ENCODE measurements around the gene RASA3. TPM values are rescaled to one million over a fixed set of nuclear protein-coding genes. Genes with fewer than 3 reads are reported as not detected.

Gene RASA3
- total RNA-seq, 1 donor from 2014 or later, result 30.7 TPM

DNA sequence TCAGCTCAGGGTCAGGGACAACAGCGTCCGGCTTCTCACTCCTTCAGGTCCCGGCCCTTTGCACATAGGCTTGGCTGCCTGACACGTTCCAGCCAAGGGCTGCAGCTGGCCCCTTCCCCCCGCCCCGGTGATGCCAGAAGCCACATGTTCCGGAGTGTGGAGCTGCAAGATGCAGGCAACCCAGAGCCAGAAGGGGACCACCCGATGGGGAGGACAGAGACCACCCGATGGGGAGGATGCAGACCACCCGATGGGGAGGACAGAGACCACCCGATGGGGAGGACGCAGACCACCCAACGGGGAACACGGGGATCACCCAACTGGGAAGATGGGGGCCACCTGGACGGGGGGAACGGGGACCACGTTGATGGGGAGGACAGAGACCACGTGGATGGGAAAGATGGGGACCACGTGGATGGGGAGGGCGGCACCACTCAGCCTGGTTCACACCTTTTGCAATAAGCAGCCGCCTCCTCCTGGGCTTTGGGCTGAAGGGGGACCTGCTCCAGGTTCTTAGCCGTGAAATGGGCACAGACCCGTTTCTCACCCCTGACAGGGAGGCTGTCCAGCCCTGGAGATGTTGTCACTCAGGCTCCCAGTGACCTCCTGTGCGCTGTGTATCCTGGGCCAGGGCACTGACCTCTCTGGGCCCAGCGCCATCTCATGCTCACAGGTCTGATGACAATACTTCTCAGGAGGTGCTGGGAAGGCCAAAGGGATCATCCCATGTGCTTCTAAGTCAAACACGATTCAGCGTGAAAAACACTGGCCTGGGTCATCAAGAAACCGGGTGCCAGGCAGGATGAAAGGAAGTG lies 193.1 kb downstream of the RASA3 start:
- DNase-seq (ENCODE audit: low read depth in 2 of 2), result no peak

DNA sequence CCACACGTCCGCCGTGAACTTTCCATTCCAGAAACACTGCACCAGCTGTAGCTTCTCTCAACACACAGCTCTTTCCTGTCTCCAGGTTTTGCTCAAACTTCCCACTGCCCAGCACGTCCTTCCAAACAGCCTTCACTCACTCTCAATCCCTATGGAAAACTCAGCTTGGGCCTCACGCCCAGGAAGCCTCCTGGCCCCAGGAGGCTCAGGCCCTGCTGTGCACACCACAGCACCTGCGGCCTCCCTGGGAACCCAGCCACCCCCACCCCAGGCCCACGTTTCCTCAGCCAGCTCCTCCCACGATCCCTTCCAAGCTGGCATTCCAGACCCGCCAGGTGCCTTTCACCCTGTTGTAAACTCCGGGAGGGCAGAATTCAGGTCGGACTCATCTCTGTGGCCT lies 193.7 kb downstream of the RASA3 start:
- no peak for DNase-seq (ENCODE audit: low read depth in 2 of 2)

DNA sequence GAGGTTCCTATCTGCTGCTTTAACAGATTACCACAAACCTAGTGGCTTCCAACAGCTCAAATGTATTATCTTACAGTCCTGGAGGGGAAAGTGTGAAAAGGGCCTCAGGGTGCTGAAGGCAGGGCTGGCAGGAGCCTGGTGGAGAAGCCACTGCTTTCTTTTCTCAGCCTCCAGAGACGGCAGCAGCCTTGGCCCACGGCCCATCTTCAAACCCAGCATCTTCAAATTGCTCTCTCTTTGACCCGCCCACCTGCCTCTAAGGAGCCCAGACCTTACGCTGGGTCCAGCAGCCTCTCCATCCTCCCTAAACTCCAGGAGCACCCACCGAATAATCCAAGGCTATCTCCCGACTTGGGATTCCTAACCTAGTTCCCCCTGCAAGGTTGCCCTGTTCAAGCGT lies 194.2 kb downstream of the RASA3 start:
- DNase-seq (ENCODE audit: low read depth in 2 of 2), result no peak

DNA sequence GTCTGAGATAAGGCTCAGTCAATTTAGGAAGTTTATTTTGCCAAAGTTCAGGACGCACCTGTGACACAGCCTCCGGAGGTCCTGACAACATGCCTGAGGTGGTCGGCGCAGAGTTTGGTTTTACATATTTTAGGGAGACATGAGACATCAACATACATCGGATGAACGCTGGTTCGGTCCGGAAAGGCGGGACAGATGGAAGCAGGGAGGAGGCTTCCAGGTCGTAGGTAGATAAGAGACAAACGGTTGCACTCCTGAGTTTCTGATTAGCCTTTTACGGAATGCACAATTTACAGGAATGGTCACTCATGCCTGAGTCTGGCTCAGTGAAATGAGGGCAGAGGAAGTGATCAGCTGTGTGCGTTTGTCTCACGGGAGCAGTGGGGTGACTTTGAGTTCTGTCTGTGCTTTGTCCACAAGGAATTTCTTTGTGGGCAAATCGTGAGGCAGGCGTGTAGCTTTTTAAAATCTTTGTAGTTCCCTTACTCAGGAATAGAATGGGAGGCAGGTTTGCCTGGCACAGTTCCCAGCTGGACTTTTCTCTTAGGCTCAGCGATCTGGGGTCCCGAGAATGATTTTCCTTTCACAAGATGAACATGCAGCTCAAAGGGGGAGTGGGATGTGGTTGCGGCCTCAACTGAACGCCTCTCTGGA lies 194.8 kb downstream of the RASA3 start:
- DNase-seq (ENCODE audit: low read depth in 2 of 2), result peak; percentile 23 to 45

DNA sequence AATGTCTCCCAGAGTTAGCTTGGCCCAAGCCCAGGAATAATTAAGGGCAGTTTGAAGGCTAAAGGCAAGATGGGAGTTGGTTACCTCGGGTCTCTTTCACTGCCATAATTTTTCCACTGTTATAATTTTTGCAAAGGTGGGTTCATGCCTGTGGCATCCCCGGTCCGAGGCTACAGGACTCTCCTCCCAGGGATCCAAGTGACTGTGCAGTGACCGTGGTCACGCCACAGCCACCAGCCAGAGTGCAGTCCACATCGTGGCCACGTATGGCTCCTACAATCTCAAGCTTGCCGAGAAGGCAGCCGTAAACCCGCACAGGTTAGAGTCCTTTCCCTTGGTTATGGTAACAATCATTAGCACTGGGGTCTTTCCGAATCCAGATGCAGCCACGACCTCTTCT lies 195.3 kb downstream of the RASA3 start:
- DNase-seq (ENCODE audit: low read depth in 2 of 2), result no peak

DNA sequence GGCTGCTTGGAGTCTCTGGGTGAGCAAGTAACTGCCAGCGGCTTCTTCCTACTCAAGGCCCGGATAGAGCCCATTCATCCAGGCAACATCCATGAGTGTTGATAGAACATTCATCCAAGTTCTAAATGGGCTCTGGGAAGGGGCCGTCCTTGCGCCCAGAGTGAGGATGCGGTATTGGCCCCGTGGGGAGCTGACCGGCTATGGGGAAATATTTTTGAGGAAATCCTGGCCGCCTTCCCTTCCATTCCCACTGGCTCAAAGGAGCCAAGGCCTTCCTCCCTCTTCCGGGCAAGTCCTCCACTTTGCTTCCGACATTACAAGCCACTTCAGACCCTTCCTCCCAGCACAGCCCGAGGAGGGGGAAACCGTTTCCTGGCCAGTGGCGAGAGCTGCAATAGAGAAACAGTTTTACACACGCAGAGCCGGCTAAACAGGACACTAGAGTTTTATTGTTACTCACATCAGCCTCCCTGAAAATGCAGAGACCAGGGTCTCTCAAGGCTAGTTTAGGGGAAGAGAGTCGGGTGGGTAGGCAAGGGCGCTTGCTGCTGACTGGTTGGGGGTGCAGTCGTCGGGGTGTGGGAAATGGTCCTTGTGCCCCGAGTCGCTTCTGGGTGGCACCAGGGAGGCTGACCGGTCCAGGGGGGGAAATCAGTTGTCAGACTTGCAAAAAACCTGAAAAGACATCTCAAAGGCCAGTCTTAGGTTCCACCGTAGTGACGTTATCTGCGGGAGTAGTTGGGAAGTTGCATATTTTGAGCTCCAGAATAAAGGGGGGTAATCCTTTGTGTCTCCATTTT lies 196.1 kb downstream of the RASA3 start:
- DNase-seq (ENCODE audit: low read depth in 2 of 2), result no peak

DNA sequence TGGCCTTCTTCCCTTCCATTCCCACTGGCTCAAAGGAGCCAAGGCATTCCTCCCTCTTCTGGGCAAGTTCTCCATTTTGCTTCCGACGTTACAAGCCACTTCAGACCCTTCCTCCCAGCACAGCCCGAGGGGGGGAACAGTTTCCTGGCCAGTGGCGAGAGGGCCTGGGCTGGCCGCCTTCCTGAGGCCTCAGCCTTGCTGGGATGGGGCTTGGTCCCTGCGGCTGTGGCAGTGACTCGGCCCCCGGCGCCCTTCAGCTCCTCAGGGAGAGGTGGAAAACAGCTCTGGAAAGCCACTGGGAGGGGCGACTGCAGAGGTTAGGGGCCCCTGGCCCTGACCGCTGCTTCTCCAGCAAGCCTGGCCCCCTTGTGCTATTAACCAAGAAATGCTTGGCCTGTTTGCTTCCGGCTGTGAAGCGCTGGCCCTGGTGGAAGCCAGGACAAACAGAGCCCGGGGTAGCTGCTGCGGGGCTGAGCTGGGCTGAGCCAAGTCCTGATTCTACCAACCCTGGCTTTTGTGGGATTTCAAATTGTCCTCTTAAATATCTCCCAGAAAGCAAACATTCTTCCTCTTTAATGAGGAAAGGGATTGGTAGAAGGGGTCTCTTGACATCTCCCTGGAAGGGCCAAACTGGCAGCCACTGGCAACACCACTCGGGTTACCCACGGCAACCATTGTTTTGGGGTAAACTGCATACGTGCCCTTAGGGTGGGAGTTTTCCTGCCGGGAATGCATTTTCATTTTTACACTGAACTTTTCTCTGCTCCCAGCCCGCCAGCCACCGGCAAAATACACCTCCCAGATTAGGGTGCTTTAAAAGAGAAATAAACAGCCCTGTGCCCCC lies 197.2 kb downstream of the RASA3 start:
- DNase-seq (ENCODE audit: low read depth in 2 of 2), result peak; percentile 39 to 62

DNA sequence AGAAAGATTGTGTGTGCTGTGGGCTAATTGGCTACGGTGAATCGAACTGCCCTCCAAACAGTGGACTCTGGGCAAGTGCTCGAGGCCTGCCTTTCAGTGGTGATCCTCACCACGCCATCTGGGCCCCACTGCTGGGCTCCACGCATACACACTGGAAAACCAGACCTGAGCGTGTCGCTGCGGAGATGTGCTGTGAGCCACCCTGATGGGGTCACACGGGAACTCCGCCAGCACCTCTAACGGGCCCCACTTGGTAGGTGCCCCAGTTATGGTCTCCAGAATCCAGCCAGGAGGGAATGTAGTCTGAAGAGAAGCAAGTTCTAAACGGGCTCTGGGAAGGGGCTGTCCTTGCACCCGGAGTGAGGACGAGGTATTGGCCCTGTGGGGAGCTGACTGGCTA lies 197.8 kb downstream of the RASA3 start:
- no peak for DNase-seq (ENCODE audit: low read depth in 2 of 2)

DNA sequence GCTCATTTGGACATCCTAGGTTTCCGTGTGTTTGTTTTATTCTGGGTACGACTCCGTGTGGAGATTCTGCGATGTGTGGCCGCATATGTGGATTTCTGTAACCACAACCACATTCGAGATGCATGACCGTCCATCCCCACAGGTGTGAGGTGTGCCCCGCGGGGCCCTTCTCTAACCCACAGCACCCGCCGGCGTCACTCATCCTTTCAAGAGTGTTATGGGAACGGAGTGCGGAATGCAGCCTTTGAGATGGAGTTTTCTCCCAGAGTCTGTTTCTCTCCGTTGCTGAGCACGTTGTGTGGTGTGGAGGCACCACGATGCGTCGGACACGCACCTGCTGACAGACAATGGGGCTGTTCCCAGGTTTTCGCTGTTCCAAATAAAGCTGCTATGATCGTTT lies 198.5 kb downstream of the RASA3 start:
- DNase-seq (ENCODE audit: low read depth in 2 of 2), result no peak

DNA sequence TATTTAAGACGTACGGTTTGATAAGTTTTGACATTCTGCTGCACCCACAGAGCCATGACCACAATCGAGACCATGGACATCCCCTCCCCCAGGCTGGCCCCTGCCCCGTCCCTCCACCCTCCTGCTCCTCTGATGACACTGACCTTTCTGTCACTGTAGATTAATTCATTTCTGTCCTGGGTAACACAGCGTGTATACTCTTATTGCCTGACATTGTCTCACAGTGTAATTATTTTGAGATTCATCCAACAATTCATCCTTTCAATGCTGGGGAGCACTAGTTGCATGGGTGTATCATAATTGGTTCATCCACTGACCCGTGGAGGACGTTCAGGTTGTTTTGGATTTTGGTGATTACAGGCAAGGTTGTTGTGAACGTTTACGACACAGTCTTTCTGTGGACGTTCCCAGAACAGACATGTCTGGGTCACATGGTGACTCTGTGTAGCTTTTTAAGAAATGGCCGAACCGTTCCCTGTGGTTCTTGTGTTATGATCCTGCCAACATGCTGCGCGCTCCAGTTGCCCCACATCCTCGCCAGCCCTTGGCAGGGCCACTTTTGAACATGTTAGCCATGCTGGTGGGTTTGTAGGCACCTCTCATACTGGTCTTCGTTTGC lies 200.5 kb downstream of the RASA3 start:
- no peak for DNase-seq (ENCODE audit: low read depth in 2 of 2)

DNA sequence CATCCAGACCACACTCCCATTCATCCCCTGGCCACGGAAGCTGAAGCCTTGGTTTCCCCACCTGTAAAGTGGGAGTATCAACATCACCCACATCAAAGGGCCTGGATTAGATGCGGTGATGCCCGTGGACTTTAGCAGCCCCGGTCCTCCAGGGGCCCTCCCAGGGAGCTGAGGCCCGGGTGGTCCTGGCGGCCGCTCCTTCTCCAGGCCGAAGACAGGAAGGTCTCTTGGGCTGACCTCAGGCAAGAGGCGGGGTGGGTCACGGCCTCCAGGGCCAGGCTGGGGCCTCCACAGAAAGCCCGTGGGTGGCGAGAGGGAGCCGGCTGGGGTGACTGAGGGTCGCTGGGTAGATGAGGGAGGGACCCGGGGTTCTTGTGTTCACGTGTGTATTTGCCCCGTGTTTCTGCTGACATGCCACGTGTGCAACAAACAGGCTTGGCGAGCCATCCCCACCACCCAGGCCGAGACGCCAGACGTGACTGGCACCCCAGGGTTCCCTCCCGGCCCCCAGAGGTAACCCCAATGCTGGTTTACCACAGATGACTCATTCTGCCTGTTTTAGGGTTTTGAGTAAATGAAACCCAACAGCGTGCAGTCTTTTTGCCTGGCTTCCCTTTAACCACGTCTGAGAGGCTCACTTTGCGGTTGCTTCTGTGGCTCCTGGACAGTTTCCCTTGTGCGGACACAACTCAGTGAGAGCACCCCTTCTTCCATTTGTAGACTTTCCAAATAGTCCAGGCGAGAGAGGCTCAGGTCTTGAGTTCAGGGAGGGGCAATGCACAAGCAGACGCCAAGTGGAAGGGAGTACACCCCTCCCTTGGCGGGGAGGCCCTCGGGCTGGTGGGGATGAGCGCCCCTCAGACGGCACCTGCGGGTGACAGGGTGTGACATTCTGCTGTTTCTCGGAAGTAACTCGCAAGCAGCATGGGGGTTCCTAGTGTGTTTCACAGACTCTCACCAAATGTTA lies 201.5 kb downstream of the RASA3 start:
- DNase-seq (ENCODE audit: low read depth in 2 of 2), result no peak

DNA sequence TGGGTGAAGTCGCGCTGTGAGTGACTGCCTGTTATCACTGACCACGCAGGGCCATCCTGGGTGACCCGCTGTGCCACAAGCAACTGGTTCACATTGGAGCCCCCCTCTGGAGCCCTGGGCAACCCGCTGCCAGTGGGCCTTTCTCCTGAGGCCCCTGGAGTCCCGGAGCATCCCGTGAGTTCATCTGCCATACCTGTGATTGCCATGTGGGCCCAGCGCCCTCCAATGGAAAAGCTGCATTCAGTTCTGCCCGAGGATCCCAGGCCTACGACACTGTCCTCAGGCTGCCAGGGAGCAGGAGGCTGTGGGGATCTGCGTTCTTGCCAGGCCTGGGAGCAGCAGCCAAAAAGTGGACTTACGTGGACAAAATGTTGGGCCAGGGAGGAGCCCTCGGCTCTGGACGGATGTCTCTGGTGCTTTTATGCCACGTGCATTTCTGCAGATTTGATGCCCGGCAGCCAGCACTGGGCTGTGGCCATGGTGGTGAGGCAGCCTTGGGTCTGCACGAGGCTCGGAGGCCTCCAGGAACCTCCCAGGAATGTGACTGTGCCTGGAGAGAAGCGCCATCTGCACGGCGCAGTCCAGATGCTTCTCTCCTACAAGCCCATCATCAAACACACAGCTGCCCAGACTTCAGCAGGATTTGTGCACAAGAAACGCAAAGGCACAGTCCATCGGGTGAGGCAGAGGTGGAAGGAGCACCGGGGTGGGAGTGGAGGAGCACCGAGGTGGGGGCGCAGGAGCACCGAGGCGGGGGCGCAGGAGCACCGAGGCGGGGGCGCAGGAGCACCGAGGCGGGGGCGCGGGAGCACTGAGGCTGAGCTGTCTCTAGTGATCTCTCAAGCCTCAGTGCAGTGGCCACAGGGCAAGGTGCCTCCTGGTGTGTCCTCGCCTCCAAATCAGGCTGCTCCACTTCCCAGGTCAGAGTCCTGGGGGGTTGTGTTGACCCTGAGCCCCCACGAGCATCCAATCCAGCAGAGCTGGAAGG lies 202.5 kb downstream of the RASA3 start:
- no peak for DNase-seq (ENCODE audit: low read depth in 2 of 2)

DNA sequence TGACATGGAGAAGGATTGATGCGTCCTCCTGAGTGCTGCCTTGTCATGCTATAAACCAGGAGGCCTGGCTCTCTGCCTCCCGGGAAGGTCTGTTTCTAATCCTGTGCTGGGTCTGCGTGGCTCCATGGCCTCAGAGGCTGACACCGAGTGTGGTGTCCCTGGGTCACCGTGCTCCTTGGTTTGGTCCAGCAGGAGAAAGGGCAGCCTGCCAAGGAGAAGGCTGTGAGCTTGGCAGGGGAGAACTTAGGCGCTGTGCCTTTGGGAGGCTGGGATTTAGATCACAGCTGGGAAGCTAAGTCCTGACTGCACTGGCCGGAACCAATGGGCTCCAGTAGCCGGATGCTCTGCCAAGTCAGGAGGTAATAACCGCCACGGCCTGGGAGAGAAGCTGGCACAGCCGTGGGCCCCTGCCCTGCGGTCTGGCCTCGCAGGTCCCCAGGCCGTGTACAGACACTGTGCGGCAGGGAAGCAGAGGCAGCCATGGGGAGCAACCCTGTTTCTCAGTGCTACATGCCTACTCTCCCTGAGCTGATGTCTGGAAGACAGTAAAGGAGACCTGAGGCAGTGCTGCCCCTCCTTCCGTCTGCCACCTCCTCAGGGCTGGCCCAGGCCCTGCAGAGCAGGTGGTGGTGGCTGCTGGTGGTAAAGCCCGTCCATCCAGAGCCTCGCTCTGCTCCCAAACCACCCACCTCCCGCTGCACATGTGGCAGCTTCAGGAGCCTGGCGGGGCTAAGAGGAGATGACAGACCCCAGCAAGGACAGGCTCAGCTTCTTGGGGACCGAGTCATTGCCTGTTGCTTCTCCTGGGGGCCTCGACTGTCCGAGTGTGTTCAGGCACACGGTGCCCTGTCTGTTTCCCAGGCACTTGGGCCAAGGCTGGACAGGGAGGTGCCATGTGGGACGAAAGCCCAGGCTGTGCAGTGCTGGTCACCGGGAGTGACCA lies 203.5 kb downstream of the RASA3 start:
- DNase-seq (ENCODE audit: low read depth in 2 of 2), result no peak
